NCI-H128 (cell line): Measurements from ENCODE around the gene ZNF548.
"Not testable (repeated sequence)": the region's sequence is repeated elsewhere in the genome, so short reads cannot be mapped to it uniquely, and the experiment has no call there.

Experiments used
- DNase-seq: peaks from one replicate; lab custom pipeline; 2025; ENCODE audit not compliant: unreplicated experiment; lab: John Stamatoyannopoulos, UW

The ZNF548 gene

DNA sequence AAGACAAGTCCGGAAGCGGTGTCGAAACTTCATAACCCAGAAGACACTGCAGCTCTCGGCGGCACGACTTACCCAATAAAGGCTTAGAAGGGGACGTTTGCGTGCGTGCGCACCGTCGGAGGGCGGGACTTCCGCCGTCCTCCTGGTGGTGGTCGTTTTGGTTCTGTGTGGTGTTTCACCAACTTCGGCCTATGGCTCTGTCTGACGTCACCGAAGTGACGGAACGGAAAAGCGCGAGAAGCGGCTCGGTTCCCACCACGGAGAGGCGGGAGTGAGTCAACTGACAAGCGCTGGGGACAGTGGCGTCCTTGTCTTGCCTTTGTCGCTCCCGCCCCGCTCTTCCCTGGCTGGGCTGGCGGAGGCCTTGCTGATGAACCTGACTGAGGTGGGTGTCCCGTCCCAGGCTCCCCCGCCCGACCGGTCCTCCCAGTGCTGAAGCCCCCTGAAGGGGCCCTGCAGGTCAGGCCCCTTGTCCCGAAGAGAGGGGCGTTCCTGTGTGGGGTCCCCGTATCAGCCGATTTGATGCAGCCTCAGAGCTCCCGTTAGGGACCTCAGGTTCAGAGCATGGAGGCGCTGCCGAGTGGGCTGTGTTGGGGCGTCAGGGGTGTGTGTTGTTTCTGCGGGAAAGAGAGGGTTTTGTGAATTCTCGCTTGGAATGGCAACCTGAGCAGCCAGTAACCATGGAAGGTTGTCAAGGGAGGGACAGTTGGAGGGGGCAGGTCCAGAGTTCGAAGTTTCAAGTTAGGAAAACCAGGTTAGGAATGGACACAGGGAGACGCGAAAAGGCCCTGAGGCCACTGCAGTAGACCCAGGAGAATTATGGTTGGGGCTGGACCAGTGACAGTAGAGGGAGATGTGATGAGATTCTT is at the start of gene ZNF548:
Gene ZNF548, plus strand, starts transcription at position 125 of the 869 bp plus-strand sequence. Its CDS starts 246 bp downstream, at position 371.
- peak; percentile 91 for DNase-seq

DNA sequence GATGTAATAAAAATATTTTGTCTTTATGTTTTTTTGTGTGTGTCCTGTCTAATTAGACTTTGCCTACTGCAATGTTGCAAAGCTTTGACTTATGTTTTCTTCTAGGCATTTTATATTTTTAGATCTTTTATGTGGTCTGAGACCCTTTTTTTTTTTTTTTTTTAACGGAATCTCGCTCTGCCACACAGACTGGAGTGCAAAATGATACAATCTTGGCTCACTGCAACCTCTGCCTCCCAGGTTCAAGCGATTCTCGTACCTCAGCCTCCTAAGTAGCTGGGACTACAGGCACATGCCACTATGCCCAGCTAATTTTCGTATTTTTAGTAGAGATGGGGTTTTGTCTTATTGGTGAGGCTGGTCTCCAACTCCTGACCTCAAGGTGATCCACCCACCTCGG is 47.1 kb upstream of the ZNF548 start:
- DNase-seq: no peak

DNA sequence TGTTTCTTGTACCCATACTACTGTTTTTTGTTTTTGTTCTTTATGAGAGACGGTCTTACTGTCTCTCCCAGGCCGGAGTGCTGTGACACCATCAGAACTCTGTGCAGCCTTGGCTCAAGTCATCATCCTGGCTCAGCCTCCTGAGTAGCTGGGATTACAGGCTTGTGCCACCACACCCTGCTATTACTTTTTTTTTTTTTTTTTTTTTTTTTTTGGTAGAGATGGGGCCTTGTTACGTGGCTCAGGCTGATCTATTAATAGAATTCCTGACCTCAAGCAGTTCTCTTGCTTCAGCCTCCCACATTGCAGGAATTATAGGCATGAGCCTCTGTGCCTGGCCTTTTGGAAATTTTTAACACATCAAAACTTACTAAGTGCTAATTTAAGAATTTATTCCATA is 41.5 kb upstream of the ZNF548 start:
- no peak for DNase-seq

DNA sequence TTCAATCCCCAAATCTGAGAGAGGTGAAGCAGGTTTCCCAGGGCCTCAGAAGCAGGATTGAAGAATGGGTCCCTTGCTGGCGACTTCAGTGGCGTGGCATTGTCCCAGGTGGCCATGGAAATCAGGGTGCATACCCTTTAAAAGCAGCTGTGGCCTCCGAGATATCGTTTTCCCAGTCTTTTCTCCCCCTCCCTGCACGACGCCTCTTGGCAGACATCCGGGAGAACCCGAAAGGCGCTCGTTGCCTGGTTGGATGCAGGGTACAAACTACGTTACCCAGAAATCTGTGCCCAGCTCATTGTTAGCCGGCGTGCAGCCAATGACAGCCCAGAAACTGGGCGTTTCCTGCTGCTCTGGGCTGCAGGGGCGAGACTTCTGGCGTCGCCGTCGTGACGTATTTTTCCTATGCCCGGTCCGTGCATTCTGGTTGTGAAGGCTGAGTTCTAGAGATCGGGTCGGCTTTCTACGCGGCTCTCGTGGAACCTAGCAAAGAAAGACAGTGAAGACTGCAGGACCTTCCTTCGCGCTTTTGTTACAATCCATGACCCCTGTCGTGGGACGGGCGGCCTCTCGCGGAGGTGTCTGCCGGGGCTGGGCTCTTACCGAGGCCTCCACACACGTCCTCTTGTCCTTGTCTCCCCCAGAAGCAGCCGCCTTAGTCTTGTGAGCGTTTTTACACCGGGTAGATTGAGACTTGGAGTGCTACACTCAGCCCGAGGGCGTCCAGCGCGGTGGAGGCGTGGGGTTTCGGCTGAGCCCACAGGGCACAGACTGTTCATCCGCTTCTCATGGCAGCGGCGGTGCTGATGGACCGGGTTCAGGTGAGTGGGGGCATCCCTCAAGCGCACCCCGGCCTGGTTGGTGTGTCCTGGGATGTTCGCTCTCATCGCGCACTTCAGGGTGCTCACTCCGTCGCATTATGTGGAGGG is 38.5 kb upstream of the ZNF548 start, which contains the start of gene ZNF304:
Gene ZNF304, plus strand, starts transcription at position 395 of the 929 bp plus-strand sequence. Its CDS starts 394 bp downstream, at position 789.
- DNase-seq: peak; percentile 90

DNA sequence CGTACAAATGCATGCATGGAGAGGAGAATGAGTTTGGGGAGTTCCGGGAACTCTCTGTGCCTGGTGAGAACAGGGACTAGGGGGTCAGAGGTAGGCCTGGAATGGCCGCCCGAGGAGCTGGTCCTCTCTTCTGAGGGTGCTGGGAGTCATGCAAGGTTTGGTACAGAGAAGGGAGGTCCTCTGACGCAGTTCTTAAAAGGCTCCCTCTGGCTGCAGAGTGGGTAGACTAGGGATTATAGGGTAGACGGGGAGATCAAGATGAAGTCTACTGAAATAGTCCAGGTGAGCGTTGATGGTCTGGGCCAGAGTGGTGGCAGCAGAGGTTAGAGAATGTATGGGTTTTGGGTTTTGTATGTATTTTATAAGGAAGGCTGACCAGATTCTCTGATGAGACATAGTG is 37.8 kb upstream of the ZNF548 start:
- DNase-seq: no peak

DNA sequence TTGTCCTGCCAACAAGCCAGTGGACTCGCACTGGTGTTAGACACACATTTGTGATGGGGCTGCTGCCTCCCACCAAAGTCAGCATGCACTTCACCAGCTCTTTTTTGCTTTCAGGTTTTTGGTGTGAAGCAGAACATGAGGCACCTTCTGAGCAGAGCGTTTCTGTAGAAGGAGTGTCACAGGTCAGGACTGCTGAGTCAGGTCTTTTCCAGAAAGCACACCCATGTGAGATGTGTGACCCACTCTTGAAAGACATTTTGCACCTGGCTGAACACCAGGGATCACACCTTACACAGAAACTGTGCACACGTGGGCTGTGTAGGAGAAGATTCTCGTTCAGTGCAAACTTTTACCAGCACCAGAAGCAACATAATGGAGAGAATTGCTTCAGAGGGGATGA is 33.7 kb upstream of the ZNF548 start:
- no peak for DNase-seq

DNA sequence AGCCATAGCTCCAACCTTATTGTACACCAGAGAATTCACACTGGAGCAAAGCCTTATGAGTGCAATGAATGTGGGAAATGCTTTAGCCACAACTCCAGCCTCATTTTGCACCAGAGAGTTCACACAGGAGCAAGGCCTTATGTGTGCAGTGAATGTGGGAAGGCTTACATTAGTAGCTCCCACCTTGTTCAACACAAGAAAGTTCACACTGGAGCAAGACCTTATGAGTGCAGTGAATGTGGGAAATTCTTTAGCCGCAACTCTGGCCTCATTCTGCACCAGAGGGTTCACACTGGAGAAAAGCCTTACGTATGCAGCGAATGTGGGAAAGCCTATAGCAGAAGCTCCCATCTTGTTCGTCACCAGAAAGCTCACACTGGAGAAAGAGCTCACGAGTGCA is 32.2 kb upstream of the ZNF548 start:
- DNase-seq: no peak

DNA sequence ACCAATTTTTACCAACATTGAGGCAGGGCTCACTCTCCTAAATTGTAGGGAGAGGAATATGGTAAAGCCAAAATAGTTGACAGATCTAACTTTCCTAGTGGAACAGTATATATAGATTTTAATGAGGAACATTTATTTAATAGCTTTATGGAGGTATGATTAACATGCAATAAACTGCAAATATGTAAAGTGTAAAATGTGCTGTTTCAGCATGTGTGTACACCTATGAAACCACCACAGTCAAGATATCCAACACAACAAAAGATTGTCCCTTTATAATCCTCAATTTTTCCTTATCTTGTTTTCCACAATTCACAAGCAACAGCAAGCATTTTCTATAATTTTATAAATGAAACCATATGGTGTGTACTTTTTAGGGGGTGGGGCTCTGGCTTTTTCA is 30.4 kb upstream of the ZNF548 start:
- no peak for DNase-seq

DNA sequence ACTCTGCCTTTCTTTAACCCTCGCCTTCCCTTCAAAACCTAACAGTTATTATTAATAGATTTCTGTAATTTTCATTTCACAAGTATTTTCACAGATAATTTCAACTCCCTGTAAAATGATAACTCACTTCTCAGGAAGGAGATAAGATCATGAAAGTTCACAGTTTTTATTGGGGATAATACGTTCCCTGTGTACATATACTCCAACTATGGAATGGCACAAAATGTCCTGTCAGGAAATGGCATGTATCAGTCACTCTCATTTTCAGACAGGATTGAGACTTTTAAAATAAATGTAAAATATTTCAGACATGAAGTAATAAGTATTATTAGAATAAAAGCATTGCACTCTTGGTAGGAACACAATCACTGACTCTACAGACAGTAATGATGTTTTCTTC is 27.2 kb upstream of the ZNF548 start:
- DNase-seq: no peak

DNA sequence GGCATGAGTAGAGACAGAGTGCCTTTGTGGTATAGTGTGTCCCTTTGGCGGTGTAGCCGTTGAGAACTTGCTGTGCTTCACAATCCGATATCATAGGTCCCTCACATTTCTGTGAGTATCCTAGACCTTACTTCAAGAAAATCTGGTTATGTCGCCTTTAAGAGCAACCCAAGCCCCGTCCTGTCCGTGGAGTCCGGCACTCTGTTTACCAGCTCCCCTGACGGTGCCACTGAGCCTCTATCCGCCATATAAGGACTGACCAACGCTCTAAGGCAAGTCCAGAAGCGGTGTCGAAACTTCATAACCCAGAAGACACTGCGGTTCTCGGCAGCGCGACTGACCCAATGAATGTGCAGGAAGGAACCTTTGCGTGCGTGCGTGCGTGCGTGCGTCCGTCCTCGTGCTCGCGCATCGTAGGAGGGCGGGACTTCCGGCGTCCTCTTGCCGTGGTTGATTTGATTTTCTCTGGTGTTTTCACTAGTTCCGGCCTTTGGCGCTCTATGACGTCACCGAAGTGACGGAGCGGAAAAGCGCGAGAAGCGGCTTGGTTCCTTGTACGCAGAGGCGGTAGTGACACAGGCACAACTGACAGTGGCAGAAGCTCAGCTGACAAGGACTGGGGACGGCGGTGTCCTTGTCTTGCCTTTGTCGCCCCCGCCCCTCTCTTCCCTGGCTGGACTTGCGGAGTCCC is 26.5 kb upstream of the ZNF548 start, which contains the start of the genes TRAPPC2B and ZNF547:
Gene TRAPPC2B, plus strand, starts transcription at position 555 of the 691 bp plus-strand sequence. CDS start 1,283 bp downstream, outside the sequence.
Gene ZNF547, plus strand, starts transcription at position 555 of the 691 bp plus-strand sequence. CDS start 5,005 bp downstream, outside the sequence.
- DNase-seq: peak; percentile 96

DNA sequence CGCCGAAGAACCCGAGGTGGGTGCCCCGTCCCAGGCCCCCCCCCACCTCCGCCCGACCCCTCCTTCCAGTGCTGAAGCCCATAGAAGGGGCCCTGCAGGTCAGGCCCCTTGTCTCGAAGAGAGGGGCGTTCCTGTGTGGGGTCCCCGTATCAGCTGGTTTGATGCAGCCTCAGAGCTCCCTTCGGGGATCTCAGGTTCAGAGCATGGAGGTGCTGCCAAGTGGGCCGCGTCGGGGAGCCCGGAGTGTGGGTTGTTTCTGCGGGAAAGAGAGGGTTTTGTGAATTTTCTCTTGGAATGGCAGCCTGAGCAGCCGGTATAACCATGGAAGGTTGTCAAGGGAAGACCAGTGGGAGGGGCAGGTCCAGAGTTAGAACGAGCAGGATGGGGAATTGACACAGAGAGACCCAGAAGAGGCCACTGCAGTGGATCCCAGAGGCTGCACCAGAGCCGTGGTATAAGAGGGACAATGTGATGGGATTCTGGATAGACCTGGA is 25.9 kb upstream of the ZNF548 start:
- DNase-seq: no peak

DNA sequence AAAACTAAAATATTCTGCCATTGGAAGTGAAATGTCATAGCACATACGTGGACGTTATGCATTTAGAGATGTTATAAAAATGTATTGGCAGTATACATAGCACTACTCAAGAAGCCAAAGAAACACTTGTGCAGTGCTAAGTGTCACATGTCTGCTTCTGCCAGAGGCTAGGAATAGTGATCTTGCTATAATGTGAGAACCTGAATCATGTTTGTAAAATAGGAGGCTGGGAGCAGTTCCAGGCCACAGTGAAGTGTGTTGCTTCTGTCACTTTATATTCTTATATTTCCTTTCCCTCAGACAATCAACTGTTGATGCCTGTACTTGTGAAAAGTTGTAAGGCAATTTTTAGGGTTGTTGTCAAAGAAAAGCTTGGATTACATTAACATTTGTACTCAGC is 22.9 kb upstream of the ZNF548 start:
- DNase-seq: no peak

DNA sequence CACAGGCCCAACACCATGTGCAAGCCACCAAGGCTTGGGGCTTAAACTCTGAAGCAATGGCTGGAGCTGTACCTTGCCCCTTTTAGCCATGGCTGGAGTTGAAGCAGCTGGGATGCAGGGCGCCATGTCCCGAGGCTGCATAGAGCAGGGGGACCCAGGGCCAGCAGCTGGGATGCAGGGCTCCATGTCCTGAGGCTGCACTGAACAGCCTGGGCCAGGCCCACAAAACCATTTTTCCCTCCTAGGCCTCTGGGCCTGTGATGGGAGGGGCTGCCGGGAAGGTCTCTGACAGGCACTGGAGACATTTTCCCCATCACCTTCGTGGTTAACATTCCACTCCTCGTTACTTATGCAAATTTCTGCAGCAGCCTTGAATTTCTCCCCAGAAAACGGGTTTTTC is 15.5 kb upstream of the ZNF548 start:
- DNase-seq: no peak

DNA sequence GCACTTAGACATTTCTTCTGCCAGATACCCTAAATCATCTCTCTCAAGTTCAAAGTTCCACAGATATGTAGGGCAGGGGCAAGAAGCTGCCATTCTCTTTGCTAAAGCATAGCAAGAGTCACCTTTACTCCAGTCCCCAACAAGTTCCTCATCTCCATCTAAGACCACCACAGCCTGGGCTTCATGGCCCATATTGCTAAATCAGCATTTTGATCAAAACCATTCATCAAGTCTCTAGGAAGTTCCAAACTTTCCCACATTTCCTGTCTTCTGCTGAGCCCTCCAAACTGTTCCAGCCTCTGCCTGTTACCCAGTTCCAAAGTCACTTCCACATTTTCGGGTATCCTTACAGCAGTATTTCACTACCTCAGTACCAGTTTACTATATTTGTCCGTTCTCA is 15.0 kb upstream of the ZNF548 start:
- DNase-seq: not testable (repeated sequence)

DNA sequence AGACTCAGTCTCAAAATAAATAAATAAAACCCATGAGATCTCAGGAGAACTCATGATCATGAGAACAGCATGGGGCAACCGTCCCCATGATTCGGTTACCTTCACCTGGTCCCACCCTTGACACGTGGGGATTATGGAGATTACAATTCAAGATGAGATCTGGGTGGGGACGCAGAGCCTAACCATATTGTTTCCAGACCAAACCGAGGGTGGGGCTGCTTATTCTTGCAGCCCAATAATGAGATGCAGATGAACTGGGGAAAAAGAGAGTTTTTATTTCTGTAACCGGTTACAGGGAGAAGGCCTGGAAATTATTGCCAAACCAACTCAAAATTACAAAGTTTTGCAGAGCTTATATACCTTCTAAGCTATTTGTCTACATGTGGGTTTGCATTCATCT is 13.5 kb upstream of the ZNF548 start:
- DNase-seq: no peak

DNA sequence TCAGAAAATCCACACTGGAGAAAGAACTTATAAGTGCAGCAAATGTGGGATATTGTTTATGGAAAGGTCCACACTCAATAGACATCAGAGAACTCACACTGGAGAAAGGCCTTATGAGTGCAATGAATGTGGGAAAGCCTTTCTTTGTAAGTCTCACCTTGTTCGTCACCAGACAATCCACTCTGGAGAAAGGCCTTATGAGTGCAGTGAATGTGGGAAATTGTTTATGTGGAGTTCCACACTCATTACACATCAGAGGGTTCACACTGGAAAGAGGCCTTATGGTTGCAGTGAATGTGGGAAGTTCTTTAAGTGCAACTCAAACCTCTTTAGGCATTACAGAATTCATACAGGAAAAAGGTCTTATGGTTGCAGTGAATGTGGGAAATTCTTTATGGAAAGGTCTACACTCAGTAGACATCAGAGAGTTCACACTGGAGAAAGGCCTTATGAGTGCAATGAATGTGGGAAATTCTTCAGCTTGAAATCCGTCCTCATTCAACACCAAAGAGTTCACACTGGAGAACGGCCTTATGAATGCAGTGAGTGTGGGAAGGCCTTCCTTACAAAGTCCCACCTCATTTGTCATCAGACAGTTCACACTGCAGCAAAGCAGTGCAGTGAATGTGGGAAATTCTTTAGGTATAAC is 12.0 kb upstream of the ZNF548 start:
- no peak for DNase-seq

DNA sequence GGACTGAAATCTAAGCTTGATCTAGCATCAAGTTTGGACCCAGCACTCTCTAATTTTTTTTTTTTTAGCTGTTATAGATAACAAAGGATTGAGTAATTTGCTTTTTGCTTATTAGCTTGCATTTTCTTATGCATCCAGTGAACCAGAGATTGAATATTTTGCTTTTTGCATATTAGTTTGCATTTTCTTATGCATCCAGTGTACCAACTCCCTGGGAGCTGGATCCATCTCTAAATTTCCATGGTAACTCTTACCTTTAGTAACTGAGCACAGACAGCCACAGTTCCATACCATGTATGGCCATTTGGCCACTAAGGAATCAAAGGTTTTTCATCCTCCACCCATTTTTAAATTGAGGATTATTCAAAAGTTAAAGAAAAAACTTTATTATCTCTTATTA is 8.7 kb upstream of the ZNF548 start:
- no peak for DNase-seq

DNA sequence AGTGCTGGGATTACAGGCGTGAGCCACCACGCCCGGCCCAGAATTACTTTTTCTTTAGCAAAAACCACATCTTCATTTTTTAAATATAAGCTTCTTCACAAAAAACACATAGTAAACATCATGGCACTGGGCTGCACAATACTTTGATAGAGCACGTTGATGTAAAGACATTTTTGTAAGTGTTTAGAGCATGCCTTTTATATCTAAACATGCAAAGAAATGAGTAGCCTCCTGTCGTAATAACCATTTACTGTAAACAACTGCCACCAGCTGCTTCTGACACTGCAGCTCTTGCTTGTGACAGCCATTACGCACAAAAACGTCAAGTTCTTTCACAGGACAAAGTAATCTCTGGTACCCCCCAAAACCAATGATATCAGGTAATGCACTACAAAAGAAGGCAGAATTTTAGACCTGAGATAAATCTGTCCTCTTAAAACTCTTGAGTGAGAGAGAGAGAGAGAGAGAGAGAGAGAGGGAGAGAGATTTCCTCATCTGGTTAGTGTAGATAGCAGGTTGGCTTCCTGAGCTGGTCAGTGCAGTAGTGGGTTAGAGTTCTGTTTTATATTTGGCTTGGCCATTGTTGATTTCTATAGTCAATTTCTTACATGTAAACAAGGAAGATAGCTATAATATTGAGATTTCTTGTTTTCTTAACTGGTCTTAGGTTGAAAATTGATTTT is 6.7 kb upstream of the ZNF548 start:
- DNase-seq: no peak

DNA sequence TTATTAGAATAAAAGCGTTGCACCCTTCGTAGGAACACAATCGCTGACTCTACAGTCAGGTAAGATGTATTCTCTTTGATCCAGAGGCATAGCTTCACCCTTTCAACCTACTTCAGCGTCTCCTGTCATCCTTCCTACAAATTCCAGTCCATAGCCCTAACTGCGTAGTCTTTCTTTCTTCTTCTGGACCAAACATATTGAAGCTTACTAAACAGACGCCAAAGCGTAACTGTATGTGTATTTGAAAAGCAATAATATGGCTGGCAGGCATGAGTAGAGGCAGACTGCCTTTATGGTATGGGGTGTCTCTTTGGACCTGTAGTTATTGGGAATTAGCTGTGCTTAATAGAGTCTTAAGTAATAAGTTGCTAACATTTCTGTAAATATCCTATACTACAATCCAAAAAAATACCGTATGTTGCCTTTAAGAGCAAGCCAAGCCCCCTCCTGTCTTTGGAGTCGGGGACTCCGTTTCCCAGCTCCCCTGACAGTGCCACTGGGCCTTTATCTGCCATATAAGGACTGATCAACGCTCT is 392 bp upstream of the ZNF548 start:
- DNase-seq: no peak
